Astrocyte of the cerebellum (primary cell): ENCODE results near the gene CXCL17.
"Not testable (repeated sequence)": the region's sequence is repeated elsewhere in the genome, so short reads cannot be mapped to it uniquely, and the experiment has no call there.

Experiments
- DNase-seq: peaks from one replicate; pipeline ENCODE4 v3.0.0-alpha.2; 2011; ENCODE audit warnings: low read depth
- H3K4me3 ChIP-seq: 2 replicates; pipeline ENCODE4 v1.5.1; 2011; ENCODE audit warnings: mild to moderate bottlenecking, low read depth, low read length, moderate library complexity
- CTCF ChIP-seq: IDR thresholded peaks from 2 replicates; pipeline ENCODE4 v1.5.1; 2012; ENCODE audit warnings: low read length, low read depth, moderate library complexity, mild to moderate bottlenecking; ENCODE audit errors: missing control alignments
- in situ Hi-C: cut with HindIII; loops from 2 replicates; pipeline ENCODE4 v1.10.0; 2017; ENCODE audit warnings: low sequenced_read_pairs

The CXCL17 gene, protein sequence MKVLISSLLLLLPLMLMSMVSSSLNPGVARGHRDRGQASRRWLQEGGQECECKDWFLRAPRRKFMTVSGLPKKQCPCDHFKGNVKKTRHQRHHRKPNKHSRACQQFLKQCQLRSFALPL

DNA sequence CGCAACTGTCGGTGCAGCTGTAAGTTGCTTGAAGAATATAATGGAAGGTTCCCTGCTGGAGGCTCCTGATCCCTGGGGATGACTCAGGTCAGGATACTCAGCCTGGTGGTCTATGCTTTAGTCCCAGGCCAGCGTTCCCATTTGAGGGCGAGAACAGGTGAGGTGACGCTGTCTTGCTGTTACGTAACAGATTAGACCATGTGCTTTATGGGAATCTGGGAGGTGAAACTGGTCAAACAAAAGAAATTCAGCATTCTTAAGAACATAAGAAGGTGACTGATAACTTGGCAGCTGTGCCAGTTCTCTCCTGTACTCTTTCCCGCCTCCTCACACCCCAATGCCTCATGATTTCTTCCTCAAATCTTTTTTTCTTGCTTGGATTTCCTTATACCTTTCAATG lies at the start of gene CXCL17:
Gene CXCL17 (minus strand): TSS at position 114 of the 400 bp plus-strand sequence. CDS start 114 bp downstream, outside the sequence.
- in situ Hi-C loops, result no loop called here
- H3K4me3 ChIP-seq, result no peak within 1 kb of the TSS
- no peak for TF ChIP-seq CTCF
- DNase-seq, result no peak

DNA sequence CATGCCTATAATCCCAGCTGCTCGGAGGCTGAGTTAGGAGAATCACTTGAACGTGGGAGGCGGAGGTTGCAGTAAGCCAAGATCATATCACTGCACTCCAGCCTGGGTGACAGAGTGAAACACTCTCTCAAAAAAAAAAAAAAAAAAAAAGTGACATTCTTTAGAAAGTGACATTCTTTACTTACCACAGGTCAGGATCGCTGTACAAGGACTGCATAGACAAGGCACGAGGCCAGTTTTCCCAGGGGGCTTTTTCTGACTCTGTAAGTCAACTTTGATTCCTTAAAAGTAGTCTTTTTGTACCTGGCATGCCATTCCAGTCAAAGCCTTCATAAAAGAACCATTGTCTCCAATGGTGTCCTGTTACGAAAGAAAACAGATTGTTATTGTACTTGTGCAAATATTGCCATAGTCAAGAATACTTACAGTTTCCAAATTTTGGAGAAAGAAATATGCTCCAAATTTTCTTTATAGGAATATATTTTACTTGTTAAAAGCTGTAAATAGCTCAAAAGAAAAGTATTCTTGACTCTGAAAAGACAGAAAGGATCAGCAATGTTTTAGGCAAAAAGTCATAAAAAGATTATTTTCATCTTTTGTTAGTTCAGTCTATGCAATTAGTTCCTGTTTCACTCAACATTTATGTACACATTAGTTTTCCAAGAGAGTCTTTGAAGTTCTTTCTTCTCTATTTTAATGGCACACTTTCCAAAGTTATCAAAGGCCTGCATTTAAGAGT lies 46.2 kb upstream of the CXCL17 start:
- no peak for TF ChIP-seq CTCF
- no peak for DNase-seq
- no peak overlapping the region for H3K4me3 ChIP-seq
- in situ Hi-C loops, result no loop called here

DNA sequence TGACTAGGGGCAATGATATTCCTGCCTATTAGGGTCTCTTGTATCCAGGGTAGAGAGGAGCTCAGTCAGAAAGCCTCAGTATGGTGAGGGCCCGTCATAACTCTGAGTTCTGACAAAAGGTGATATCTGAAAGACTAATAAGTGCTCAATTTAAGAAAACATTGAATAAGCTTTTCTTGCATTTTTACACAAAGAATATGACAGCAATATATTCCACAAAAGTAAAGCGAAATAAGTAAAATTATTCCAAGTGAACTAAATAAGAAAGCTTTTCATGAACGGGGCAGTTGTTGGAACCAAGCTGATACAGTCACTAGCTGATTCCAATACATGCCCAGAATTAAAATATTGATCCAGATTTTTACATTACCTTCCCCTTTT lies 45.0 kb upstream of the CXCL17 start:
- in situ Hi-C loops, result no loop called here
- no peak for DNase-seq
- H3K4me3 ChIP-seq, result no peak overlapping the region
- no peak for TF ChIP-seq CTCF

- DNase-seq, result no peak
- no peak for TF ChIP-seq CTCF
- in situ Hi-C loops, result no loop called here
- H3K4me3 ChIP-seq, result no peak overlapping the region
Measured at GRCh38 chr19:42487032-42487797, 44.5 kb upstream of the CXCL17 start.

- H3K4me3 ChIP-seq, DNase-seq, in situ Hi-C loops: not testable (repeated sequence)
Measured at GRCh38 chr19:42485036-42485435, 42.3 kb upstream of the CXCL17 start.

GRCh38 chr19:42480335-42481095 lies 37.8 kb upstream of the CXCL17 start:
- DNase-seq, result no peak
- H3K4me3 ChIP-seq, result no peak overlapping the region
- in situ Hi-C loops, result no loop called here
- no peak for TF ChIP-seq CTCF
